ENCODE measurements around the gene GGTA1.

- TF ChIP-seq, protein P1, sequence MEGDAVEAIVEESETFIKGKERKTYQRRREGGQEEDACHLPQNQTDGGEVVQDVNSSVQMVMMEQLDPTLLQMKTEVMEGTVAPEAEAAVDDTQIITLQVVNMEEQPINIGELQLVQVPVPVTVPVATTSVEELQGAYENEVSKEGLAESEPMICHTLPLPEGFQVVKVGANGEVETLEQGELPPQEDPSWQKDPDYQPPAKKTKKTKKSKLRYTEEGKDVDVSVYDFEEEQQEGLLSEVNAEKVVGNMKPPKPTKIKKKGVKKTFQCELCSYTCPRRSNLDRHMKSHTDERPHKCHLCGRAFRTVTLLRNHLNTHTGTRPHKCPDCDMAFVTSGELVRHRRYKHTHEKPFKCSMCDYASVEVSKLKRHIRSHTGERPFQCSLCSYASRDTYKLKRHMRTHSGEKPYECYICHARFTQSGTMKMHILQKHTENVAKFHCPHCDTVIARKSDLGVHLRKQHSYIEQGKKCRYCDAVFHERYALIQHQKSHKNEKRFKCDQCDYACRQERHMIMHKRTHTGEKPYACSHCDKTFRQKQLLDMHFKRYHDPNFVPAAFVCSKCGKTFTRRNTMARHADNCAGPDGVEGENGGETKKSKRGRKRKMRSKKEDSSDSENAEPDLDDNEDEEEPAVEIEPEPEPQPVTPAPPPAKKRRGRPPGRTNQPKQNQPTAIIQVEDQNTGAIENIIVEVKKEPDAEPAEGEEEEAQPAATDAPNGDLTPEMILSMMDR (IDR thresholded peaks at IDR 0.05 in 2 of 3, conservative IDR thresholded peaks at IDR 0.05 in 1 of 3; ENCODE audit: borderline replicate concordance in 1 of 3, insufficient read depth in 1 of 3, low read depth in 2 of 3, low read length in 2 of 3): no peak
- no peak for TF ChIP-seq POLR2A (IDR thresholded peaks at IDR 0.05; ENCODE audit: borderline replicate concordance, extremely low read depth, insufficient read depth, insufficient read length)
Measured at GRCh38 chr9:121473229-121473628, 26.4 kb downstream of the GGTA1 start.

Data from HCT116 (cell line).